Glutamatergic neuron (in vitro differentiated cells): Measurements from ENCODE around the gene NEK7. TPM values are rescaled to one million over a fixed set of nuclear protein-coding genes. Genes with fewer than 3 reads are reported as not detected.

Experiments used
- DNase-seq: peaks from one replicate; pipeline ENCODE4 v3.0.0; 2022
- H3K27ac Mint-ChIP-seq: one replicate; pipeline ENCODE4 v1.8.0; 2020; ENCODE audit warnings: mild to moderate bottlenecking, mixed read lengths, inconsistent platforms; ENCODE audit not compliant: unreplicated experiment
- H3K27me3 Mint-ChIP-seq: one replicate; pipeline ENCODE4 v1.8.0; 2020; ENCODE audit warnings: mild to moderate bottlenecking, moderate library complexity, mixed read lengths, inconsistent platforms; ENCODE audit not compliant: unreplicated experiment
- H3K36me3 Mint-ChIP-seq: one replicate; pipeline ENCODE4 v1.8.0; 2020; ENCODE audit warnings: mild to moderate bottlenecking, mixed read lengths, inconsistent platforms; ENCODE audit not compliant: unreplicated experiment
- H3K4me1 Mint-ChIP-seq: one replicate; pipeline ENCODE4 v1.8.0; 2020; ENCODE audit warnings: mild to moderate bottlenecking, low read depth, mixed read lengths, inconsistent platforms; ENCODE audit not compliant: unreplicated experiment
- H3K4me3 Mint-ChIP-seq: one replicate; pipeline ENCODE4 v1.8.0; 2020; ENCODE audit warnings: mild to moderate bottlenecking, mixed read lengths, inconsistent platforms; ENCODE audit not compliant: unreplicated experiment
- H3K9me3 Mint-ChIP-seq: one replicate; pipeline ENCODE4 v1.8.0; 2020; ENCODE audit warnings: mild to moderate bottlenecking, moderate library complexity, mixed read lengths, inconsistent platforms; ENCODE audit not compliant: unreplicated experiment
- CTCF ChIP-seq: fragments of 200-600 bp; sonication (generic); IDR thresholded peaks from one replicate; pipeline ENCODE4 v1.5.0; 2021; ENCODE audit not compliant: partially characterized antibody, unreplicated experiment
- total RNA-seq: library from RNA; stranded (reverse); fragmentation: NEBNext Ultra II Directional; extraction: Animal tissue kit (Norgen Biotek cat#: 25700); gene quantifications from one replicate; pipeline ENCODE4 v1.2.1, GENCODE V29; 2021; ENCODE audit not compliant: unreplicated experiment

Gene NEK7
- total RNA-seq, 1 donor from 2014 or later, result 11.5 TPM

- no peak overlapping the region for H3K4me3 Mint-ChIP-seq
- no peak for DNase-seq
- H3K4me1 Mint-ChIP-seq, result peaks cover 15% of the 10 kb centered on the region
- TF ChIP-seq CTCF, result no peak
- no peaks in the 10 kb centered on the region for H3K36me3 Mint-ChIP-seq
- no peaks in the 10 kb centered on the region for H3K9me3 Mint-ChIP-seq
- H3K27me3 Mint-ChIP-seq, result no peaks in the 10 kb centered on the region
- no peak overlapping the region for H3K27ac Mint-ChIP-seq
Observed at GRCh38 chr1:198258491-198258890, 101.7 kb downstream of the NEK7 start.

GRCh38 chr1:198259333-198260074, 102.7 kb downstream of the NEK7 start:
- TF ChIP-seq CTCF, result no peak
- Mint-ChIP-seq H3K9me3 (no peaks in the 10 kb centered on the region), H3K36me3 (no peaks in the 10 kb centered on the region), H3K27me3 (no peaks in the 10 kb centered on the region), H3K27ac (no peak overlapping the region), H3K4me1 (peaks cover 15% of the 10 kb centered on the region), H3K4me3 (no peak overlapping the region)
- DNase-seq, result no peak

- no peak for DNase-seq
- no peaks in the 10 kb centered on the region for H3K36me3 Mint-ChIP-seq
- no peak overlapping the region for H3K4me3 Mint-ChIP-seq
- H3K9me3 Mint-ChIP-seq, result no peaks in the 10 kb centered on the region
- no peak overlapping the region for H3K27ac Mint-ChIP-seq
- peaks cover 6% of the 10 kb centered on the region for H3K4me1 Mint-ChIP-seq
- H3K27me3 Mint-ChIP-seq, result no peaks in the 10 kb centered on the region
- no peak for TF ChIP-seq CTCF
Observed at GRCh38 chr1:198261886-198262285, 105.1 kb downstream of the NEK7 start.

GRCh38 chr1:198263186-198263585, 106.4 kb downstream of the NEK7 start:
- DNase-seq, result no peak
- Mint-ChIP-seq H3K27me3 (no peaks in the 10 kb centered on the region), H3K9me3 (no peaks in the 10 kb centered on the region), H3K36me3 (no peaks in the 10 kb centered on the region), H3K4me1 (peaks cover 6% of the 10 kb centered on the region), H3K27ac (no peak overlapping the region), H3K4me3 (no peak overlapping the region)
- TF ChIP-seq CTCF, result no peak

- no peak for TF ChIP-seq CTCF
- Mint-ChIP-seq H3K27me3 (no peaks in the 10 kb centered on the region), H3K36me3 (no peaks in the 10 kb centered on the region), H3K4me1 (peaks cover 6% of the 10 kb centered on the region), H3K4me3 (no peak overlapping the region), H3K9me3 (no peaks in the 10 kb centered on the region), H3K27ac (no peak overlapping the region)
- no peak for DNase-seq
Observed at GRCh38 chr1:198264282-198264681, 107.5 kb downstream of the NEK7 start.
